NOMO-1 treated with dmso at 0.1 percent for 144 hours (cell line): ENCODE measurements around the gene KRT12.
"Not testable (repeated sequence)": the region's sequence is repeated elsewhere in the genome, so short reads cannot be mapped to it uniquely, and the experiment has no call there.

Source experiments
- DNase-seq: peaks from one replicate; lab custom pipeline; 2025; ENCODE audit not compliant: unreplicated experiment; lab: John Stamatoyannopoulos, UW

Gene KRT12

GRCh38 chr17:40818733-40819527 is 48.1 kb downstream of the KRT12 start:
- peak; percentile 63 for DNase-seq

DNA sequence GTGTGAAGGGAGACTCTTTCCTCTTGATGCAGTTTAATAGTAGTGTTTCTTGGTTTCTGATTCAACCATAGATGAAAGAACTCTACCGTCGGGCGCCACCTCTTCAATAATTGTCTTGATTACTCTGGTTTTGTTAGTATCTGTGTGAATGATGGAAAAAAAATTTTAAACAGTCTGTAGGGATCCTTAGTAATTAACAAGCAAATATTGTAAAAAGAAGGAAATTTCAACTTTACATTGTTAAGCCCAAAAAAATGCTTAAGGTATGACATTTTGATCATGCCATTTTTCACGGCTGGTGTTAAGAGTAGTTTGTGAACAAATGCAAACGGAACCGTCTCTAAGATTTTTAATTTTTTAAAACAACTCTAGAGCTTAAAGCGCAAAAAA is 48.7 kb downstream of the KRT12 start:
- no peak for DNase-seq

DNA sequence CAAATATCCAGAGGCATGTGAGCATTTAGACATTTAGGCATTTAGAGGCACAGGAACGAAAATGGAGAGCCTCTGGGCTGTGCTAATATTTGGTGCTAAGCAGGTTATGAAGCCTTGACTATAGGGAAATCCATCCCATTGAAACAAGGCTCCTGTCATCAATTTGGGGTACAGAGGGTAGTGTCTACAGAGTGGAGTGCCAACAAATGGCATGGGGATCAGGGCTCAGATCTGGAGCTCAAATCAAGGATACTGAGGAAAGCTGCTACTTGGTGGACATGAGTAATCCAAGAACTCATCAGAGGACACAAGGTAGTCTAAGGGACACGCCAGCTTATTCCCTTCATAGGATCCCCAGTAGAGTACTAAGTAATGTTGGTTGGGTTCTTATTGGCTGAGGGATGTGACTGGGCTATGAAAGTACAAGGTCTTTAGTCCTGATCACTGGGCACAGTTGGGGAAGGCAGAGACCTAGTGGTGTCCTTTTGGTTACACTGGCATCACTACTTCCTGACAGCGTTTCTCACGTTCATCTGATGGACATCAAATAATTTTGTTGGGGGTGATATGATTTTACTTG is 49.8 kb downstream of the KRT12 start:
- no peak for DNase-seq

- no peak for DNase-seq
Measured at GRCh38 chr17:40816569-40816968, 50.5 kb downstream of the KRT12 start.

DNA sequence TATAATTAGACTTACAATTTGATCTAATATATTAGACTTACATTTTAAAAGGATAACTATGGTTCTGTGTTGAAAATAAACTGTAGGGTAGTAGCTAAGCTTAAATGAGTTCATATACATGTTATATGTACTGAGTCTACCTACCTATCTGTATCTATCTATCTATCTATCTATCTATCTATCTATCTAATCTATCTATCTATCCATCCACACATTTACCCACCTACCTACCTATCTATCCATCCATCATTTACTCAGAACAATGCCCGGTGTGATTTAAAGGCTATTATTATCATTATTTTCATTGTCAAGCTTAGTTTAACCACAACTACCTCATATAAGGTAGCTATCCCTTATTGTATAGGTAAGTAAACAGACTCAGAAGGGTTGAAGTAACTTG is 51.6 kb downstream of the KRT12 start:
- DNase-seq, result no peak

DNA sequence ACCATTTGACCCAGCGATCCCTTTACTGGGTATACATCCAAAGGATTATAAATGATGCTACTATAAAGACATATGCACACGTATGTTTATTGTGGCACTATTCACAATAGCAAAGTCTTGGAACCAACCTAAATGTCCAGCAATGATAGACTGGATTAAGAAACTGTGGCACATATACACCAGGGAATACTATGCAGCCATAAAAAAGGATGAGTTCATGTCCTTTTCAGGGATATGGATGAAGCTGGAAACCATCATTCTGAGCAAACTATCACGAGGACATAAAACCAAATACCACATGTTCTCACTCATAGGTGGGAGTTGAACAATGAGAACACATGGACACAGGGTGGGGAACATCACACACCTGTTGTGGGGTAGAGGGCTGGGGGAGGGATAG is 52.4 kb downstream of the KRT12 start:
- not testable (repeated sequence) for DNase-seq

- no peak for DNase-seq
Measured at GRCh38 chr17:40813804-40814203, 53.2 kb downstream of the KRT12 start.

DNA sequence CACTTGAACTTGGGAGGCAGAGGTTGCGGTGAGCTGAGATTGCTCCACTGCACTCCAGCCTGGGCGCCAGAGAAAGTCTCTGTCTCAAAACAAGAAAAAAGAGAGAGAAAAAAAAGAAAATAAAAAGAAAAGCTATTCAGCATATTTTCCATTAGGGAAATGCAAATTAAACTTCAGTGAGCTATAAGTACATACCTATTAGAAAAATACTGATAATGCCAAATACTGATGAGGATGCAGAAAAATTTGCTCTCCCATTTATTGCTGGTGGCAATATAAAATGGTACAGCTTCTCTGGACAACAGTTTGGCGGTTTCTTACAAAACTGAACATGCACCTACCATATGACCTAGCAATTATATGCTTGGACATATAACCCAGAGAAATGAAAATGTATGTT is 54.4 kb downstream of the KRT12 start:
- DNase-seq, result no peak
